HG03354 (cell line): ENCODE results near the gene LHFPL6.

Experiments used
- ATAC-seq: cut with Tn5 transposase; IDR thresholded peaks from one replicate; pipeline ENCODE4 v1.9.1; 2021; ENCODE audit warnings: mild to moderate bottlenecking; ENCODE audit not compliant: unreplicated experiment, poor library complexity, severe bottlenecking

Gene LHFPL6

GRCh38 chr13:39596685-39597084 lies 6.3 kb downstream of the LHFPL6 start:
- ATAC-seq = no peak

GRCh38 chr13:39596176-39596575 lies 6.8 kb downstream of the LHFPL6 start:
- no peak for ATAC-seq

- no peak for ATAC-seq
Observed at GRCh38 chr13:39590466-39591036, 12.4 kb downstream of the LHFPL6 start.

GRCh38 chr13:39588384-39588783 lies 14.6 kb downstream of the LHFPL6 start:
- ATAC-seq = no peak

GRCh38 chr13:39587939-39588338 lies 15.1 kb downstream of the LHFPL6 start:
- ATAC-seq = no peak

GRCh38 chr13:39586958-39587605 lies 15.9 kb downstream of the LHFPL6 start:
- ATAC-seq = no peak

- ATAC-seq = peak; percentile 80
Observed at GRCh38 chr13:39586151-39586550, 16.8 kb downstream of the LHFPL6 start.

GRCh38 chr13:39585219-39585618 lies 17.8 kb downstream of the LHFPL6 start:
- ATAC-seq = no peak

GRCh38 chr13:39580881-39581575 lies 22.0 kb downstream of the LHFPL6 start:
- ATAC-seq = no peak

GRCh38 chr13:39578821-39579291 lies 24.1 kb downstream of the LHFPL6 start:
- no peak for ATAC-seq

- no peak for ATAC-seq
Observed at GRCh38 chr13:39577838-39578491, 25.0 kb downstream of the LHFPL6 start.

- ATAC-seq = no peak
Observed at GRCh38 chr13:39577203-39577602, 25.8 kb downstream of the LHFPL6 start.

GRCh38 chr13:39575641-39576238 lies 27.3 kb downstream of the LHFPL6 start:
- ATAC-seq = no peak

GRCh38 chr13:39571502-39572092 lies 31.4 kb downstream of the LHFPL6 start:
- ATAC-seq = no peak

GRCh38 chr13:39567569-39567968 lies 35.4 kb downstream of the LHFPL6 start:
- no peak for ATAC-seq

GRCh38 chr13:39566216-39566869 lies 36.6 kb downstream of the LHFPL6 start:
- no peak for ATAC-seq

- no peak for ATAC-seq
Observed at GRCh38 chr13:39565036-39565949, 37.7 kb downstream of the LHFPL6 start.

GRCh38 chr13:39563470-39563735 lies 39.6 kb downstream of the LHFPL6 start:
- no peak for ATAC-seq

GRCh38 chr13:39561971-39562370 lies 41.0 kb downstream of the LHFPL6 start:
- no peak for ATAC-seq
